Effector memory CD4-positive, alpha-beta T cell (primary cell): Measurements from ENCODE around the gene UBE3C.

Source experiments
- DNase-seq, 3 donors: peaks; one replicate each; pipeline ENCODE4 v3.0.0-alpha.2; 2020
- H3K27ac ChIP-seq: 2 replicates; pipeline ENCODE4 v1.7.0; 2013; ENCODE audit warnings: mild to moderate bottlenecking, low read length, moderate library complexity; ENCODE audit not compliant: insufficient read depth, poor library complexity, severe bottlenecking
- H3K27me3 ChIP-seq: replicated peaks from 2 replicates; pipeline ENCODE4 v1.7.0; 2013; ENCODE audit warnings: mild to moderate bottlenecking, low read length; ENCODE audit not compliant: insufficient read depth, control insufficient read depth, poor library complexity, severe bottlenecking
- H3K36me3 ChIP-seq: 2 replicates; pipeline ENCODE4 v1.7.0; 2013; ENCODE audit warnings: mild to moderate bottlenecking, low read length, moderate library complexity; ENCODE audit not compliant: control insufficient read depth, insufficient read depth
- H3K4me1 ChIP-seq: 2 replicates; pipeline ENCODE4 v1.7.0; 2013; ENCODE audit warnings: low read length, mild to moderate bottlenecking; ENCODE audit not compliant: control insufficient read depth, insufficient read depth, poor library complexity, severe bottlenecking
- H3K4me3 ChIP-seq: 2 replicates; pipeline ENCODE4 v1.7.0; 2013; ENCODE audit warnings: low read length, low read depth, mild to moderate bottlenecking; ENCODE audit not compliant: insufficient read depth, poor library complexity, severe bottlenecking
- H3K9me3 ChIP-seq: 2 replicates; pipeline ENCODE4 v1.7.0; 2013; ENCODE audit warnings: mild to moderate bottlenecking, low read length, moderate library complexity; ENCODE audit not compliant: control insufficient read depth

The UBE3C gene

DNA sequence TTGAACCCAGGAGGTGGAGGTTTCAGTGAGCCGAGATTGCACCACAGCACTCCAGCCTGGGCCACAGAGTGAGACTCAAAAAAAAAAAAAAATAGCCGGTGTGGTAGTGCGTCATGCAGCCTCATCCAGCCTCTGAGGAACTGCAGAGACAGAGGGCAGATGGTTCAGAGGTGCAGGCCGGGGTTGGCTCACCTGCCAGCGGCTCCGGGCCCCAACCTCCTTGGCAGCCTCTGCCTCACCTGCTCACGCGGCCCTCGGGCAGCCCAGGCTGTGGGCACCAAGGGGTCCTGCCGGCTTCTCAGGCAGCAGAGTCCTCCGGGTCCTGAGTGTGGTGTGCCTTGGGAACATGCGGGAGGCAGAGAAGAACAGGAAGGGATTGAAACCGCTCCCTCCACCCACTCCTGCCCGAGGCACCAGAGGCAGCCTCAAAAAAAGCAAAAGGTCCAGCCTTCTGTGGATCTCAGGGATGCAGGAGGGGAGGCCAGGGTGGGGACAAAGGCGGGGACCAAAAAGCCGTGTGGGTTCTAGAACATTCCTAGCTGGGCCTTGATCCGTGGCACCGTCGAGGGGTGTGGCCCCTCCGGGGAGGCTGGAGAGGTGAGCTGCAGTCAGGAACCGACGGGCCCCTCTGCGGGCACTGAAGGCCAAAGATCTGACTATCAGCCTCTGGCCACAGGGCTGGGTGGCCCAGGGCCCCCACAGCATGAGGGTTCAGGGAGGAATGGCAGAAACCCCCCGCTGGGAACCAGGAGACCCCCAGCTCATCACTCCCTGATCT lies 142.7 kb downstream of the UBE3C start:
- no peaks in the 10 kb centered on the region for H3K9me3 ChIP-seq
- no peaks in the 10 kb centered on the region for H3K36me3 ChIP-seq
- H3K4me1 ChIP-seq, result peaks cover 23% of the 10 kb centered on the region
- no peak overlapping the region for H3K4me3 ChIP-seq
- H3K27ac ChIP-seq, result no peak overlapping the region
- no peak for DNase-seq
- H3K27me3 ChIP-seq, result peaks cover 32% of the 10 kb centered on the region

DNA sequence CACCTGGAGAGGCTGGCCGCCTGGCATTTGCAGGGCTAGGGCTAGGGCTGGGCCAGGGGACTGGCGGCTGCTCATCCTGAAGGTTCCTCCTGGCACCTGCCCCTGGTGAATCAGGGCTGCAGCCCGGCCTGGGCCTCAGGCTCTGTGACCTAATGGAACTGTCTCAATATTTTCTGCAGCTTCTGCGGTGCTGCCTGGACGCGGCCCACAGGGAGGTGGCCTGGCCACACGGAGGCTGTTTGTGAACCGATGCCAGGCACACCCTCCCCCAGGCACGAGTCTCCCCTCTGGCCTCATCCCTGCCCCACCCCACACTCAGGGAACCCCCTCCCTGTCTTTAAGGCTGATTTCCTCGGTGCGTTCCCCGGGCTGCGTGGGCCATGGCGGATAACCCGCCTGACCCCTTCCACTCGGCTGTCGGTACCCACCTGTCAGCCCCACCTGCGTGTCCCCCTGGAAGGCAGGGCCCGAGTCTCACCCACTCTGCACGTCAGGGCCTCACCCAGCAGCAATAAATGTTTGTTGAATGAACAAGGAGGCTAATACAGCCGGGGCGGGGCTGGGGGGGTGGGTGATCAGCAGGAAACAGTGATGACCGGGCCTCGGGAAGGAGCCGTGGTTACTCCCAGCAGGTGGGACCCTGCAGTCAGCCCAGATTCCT lies 143.5 kb downstream of the UBE3C start:
- Histone ChIP-seq H3K9me3 (no peaks in the 10 kb centered on the region), H3K4me3 (no peak overlapping the region), H3K36me3 (no peaks in the 10 kb centered on the region), H3K27me3 (peaks cover 32% of the 10 kb centered on the region), H3K27ac (no peak overlapping the region), H3K4me1 (peaks cover 14% of the 10 kb centered on the region)
- no peak for DNase-seq

DNA sequence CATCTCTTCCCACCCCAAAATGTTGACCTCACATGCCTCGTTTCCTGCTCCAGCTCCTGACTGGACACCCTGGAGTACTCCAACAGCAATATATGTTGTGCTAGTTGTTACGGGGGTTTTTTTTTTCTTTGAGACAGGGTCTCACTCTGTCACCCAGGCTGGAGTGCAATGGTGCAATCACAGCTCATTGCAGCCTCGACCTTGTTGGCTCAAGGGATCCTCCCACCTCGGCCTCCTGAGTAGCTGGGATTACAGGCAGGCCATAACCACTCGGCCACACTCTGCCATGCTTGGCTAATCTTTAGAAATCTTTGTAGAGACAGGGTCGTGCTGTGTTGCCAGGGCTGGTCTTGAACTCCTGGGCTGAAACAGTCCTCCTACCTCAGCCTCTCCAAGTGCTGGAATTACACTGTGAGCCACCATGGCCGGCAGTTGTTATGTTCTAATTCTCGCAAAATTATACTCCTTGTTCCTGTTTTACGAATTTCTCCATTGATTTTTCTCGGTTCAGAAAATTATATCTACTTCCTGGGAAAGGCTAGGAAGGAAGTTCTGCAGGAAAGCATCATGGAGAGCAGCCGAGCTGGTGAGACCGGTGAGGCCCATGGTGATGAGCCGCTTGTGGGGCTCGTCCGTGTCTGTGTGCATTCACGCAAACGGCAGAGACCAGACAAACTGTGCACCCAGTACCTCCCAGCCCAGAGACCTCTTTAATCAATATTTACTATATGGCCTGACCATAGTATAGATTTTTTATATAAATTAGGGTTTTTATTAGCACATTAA lies 145.7 kb downstream of the UBE3C start:
- H3K9me3 ChIP-seq, result no peaks in the 10 kb centered on the region
- no peak overlapping the region for H3K27ac ChIP-seq
- DNase-seq, result no peak
- peaks cover 4% of the 10 kb centered on the region for H3K4me1 ChIP-seq
- H3K36me3 ChIP-seq, result no peaks in the 10 kb centered on the region
- H3K4me3 ChIP-seq, result no peak overlapping the region
- peaks cover 17% of the 10 kb centered on the region for H3K27me3 ChIP-seq

DNA sequence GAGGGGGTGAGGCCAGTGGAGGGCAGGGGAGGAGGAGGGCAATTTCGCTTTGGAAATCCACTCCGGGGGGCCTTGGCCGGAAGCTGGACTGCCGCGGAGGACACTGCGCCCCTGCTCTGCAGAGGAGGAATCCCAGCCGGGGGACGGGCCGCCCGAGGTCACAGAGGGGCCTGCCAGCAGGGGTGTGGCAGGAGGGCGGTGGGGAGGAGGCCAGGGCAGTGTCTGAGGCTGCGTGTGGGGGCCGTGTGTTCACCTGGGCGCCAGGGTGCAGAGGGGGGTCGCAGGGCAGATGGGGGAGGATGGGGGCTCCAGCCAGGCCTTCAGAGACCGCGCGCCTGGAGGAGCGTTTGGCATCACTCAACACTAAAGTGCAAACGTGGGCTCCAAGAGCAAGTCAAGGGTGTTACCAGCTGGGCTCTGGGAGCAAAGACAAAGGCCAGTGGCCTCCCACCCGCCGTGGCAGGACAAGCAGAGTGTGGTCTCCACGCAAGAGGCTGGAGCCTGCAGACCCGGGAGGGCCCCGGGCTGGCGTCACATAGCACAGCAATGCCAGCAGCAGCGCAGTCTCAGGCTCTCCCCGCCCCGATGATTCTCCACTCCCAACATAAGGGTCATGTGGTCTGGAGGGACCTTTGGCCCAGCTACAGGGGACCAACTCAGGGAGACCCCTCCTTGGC lies 152.8 kb downstream of the UBE3C start:
- no peak overlapping the region for H3K27ac ChIP-seq
- no peak overlapping the region for H3K4me3 ChIP-seq
- no peaks in the 10 kb centered on the region for H3K36me3 ChIP-seq
- no peak for DNase-seq
- H3K27me3 ChIP-seq, result no peaks in the 10 kb centered on the region
- no peaks in the 10 kb centered on the region for H3K9me3 ChIP-seq
- no peaks in the 10 kb centered on the region for H3K4me1 ChIP-seq

DNA sequence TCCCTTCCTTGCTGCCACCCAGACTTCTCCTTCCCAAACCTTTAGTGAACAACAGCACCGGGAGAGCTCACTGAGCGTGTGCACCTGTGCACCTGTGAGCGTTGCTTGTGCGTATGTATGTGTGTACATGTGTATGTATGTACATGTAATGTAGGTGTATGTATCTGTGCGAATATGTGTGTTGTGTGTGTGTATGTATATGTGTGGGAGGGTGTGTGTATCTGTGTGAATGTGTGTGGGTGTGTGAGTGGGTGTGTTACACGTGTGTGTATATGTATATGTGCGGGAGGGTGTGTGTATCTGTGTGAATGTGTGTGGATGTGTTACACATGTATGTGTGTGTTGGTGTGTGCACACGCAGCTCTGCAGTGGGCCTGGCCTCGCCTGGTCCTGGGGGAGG lies 153.5 kb downstream of the UBE3C start:
- Histone ChIP-seq H3K36me3 (no peaks in the 10 kb centered on the region), H3K9me3 (no peaks in the 10 kb centered on the region), H3K4me1 (no peaks in the 10 kb centered on the region), H3K27me3 (no peaks in the 10 kb centered on the region), H3K27ac (no peak overlapping the region), H3K4me3 (no peak overlapping the region)
- DNase-seq, result no peak

DNA sequence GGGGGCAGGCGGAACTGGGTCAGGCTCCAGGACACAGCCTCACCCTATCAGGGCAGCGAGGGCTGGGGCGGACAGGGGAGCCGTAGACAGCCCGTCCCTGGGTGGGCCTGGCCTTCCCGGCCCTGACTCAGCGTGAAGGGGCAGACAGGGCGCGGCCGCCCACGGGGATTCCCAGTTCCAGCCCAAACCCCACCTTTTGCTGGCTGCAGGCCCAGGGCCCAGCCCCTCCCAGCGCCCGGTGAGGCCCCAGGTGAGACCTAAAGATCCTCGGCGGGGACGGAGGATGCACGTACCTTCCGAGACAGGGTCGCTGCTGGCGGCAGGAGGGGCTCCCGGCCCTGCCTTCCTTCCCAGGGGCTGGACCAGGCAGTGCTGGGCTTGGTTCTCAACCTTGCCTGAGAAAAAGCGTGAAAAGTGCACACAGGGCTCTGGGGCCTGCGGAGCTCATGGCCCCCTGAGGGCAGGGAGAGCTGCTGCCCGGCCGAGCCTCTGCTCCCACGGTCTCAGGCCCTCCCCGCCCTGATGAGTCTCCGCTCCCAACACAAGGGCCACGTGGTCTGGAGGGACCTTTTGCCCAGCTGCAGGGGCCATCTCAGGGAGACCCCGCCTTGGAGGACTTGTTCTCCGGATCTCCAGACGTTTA lies 154.2 kb downstream of the UBE3C start:
- Histone ChIP-seq H3K27ac (no peak overlapping the region), H3K27me3 (no peaks in the 10 kb centered on the region), H3K4me1 (no peaks in the 10 kb centered on the region), H3K9me3 (no peaks in the 10 kb centered on the region), H3K36me3 (no peaks in the 10 kb centered on the region), H3K4me3 (no peak overlapping the region)
- no peak for DNase-seq

DNA sequence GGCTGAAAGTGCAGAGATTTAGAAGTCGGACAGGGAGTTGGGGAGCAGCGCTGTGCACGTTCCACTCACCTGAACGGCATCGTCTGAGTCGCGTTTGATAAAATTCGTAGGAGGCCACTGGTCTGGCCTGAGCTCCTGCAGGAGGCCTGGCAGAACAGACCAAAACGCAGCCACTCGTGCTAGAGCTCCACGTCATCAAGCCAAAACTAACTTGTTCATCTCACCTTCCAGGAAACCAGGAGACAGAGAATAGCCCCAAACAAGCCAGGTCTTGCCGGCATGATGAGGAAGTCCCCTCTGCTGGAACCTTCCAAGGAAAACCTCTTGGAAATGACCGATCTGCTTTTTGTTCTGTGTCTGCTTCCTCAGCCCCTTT lies 154.7 kb downstream of the UBE3C start:
- no peaks in the 10 kb centered on the region for H3K27me3 ChIP-seq
- no peak for DNase-seq
- H3K9me3 ChIP-seq, result no peaks in the 10 kb centered on the region
- H3K4me1 ChIP-seq, result no peaks in the 10 kb centered on the region
- no peak overlapping the region for H3K27ac ChIP-seq
- H3K4me3 ChIP-seq, result no peak overlapping the region
- H3K36me3 ChIP-seq, result no peaks in the 10 kb centered on the region

DNA sequence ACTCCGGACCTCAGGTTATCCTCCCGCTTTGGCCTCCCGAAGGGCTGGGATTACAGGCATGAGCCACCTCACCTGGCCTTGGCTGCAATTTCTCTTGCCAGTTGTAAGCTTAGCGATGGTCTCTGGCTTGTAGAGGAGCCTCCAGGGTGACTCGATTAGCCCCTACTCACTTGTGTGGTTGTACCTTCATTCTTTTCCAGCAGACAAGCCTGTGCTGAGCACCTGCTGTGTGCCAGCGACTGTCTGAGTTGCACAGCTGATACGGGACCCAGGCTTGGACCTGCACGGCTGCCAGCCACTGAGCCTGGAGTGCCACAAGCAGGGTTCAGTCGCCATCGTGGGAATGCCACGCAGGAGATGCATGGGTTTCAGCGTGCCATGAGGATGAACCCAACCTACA lies 156.0 kb downstream of the UBE3C start:
- Histone ChIP-seq H3K4me3 (no peak overlapping the region), H3K4me1 (no peaks in the 10 kb centered on the region), H3K27me3 (no peaks in the 10 kb centered on the region), H3K9me3 (no peaks in the 10 kb centered on the region), H3K27ac (no peak overlapping the region), H3K36me3 (no peaks in the 10 kb centered on the region)
- no peak for DNase-seq

DNA sequence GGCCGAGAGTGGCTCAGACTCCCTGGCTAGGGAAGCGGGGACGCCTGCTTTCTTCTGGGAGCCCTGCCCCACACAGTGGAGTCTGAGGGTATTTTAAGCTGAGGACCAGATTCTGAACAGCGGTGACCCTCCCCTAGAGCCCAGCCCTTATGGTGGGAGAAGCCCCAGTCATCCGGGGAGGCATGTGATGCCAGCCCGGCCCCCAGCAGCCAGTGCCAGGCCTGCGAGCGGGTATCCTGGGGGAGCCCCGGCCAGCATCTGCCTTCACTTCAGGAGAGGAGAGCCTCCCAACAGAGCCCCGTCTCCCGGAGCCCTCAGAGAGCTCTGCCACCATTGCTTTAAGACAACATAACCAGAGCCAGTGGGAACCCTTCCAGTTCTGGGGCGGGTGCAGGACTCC lies 156.6 kb downstream of the UBE3C start:
- H3K4me1 ChIP-seq, result no peaks in the 10 kb centered on the region
- H3K36me3 ChIP-seq, result no peaks in the 10 kb centered on the region
- no peaks in the 10 kb centered on the region for H3K27me3 ChIP-seq
- H3K27ac ChIP-seq, result no peak overlapping the region
- H3K9me3 ChIP-seq, result no peaks in the 10 kb centered on the region
- no peak overlapping the region for H3K4me3 ChIP-seq
- no peak for DNase-seq
